Ovary (tissue), 3 donors: Measurements from ENCODE around the gene TOR3A.

ENCODE experiments used
- CTCF ChIP-seq, 3 donors: fragments of 450-650 bp in 2 of 3; fragments of 200-600 bp in 1 of 3; IDR thresholded peaks; one replicate each; pipeline versions ENCODE4 v1.5.1 to v1.8.0; 2016 to 2022; ENCODE audit warnings: antibody characterized with exemption in 3 of 3, mild to moderate bottlenecking in 1 of 3
- EP300 ChIP-seq: sonication (generic); formaldehyde crosslinking; IDR thresholded peaks from one replicate; pipeline ENCODE4 v1.6.1; 2017; ENCODE audit warnings: antibody characterized with exemption
- POLR2A ChIP-seq: fragments of 450-650 bp; IDR thresholded peaks from one replicate; pipeline ENCODE4 v1.6.1; 2017; ENCODE audit warnings: antibody characterized with exemption, mild to moderate bottlenecking, moderate library complexity
- donor health status: DM: no; HTN: no; CAD: no.

GRCh38 chr1:179038528-179039281, 43.2 kb upstream of the TOR3A start:
- TF ChIP-seq CTCF (IDR thresholded peaks at IDR 0.05) (no peak), POLR2A (no peak), EP300 (no peak)
